ENCODE measurements around the gene TAS1R2.
"Not testable (repeated sequence)": the region's sequence is repeated elsewhere in the genome, so short reads cannot be mapped to it uniquely, and the experiment has no call there.

Gene TAS1R2

GRCh38 chr1:18870957-18871356 is 11.5 kb upstream of the TAS1R2 start:
- H3K36me3 ChIP-seq (ENCODE audit: control insufficient read depth, insufficient read depth, low read length) = peaks cover 2% of the 10 kb centered on the region
- DNase-seq (ENCODE audit: extremely low read depth, insufficient read length) = no peak
- TF ChIP-seq CTCF (IDR thresholded peaks at IDR 0.05; ENCODE audit: insufficient read depth, low read length, poor library complexity, severe bottlenecking) = no peak
- H3K4me3 ChIP-seq (replicated peaks; ENCODE audit: low read depth, low read length) = no peak overlapping the region
- no peaks in the 10 kb centered on the region; the same call in 1 of the 2 replicates for H3K27me3 ChIP-seq (replicated peaks; ENCODE audit: control insufficient read depth, insufficient read depth, low read length)

- not testable (repeated sequence) for H3K36me3 ChIP-seq (ENCODE audit: control insufficient read depth, insufficient read depth, low read length); DNase-seq (ENCODE audit: extremely low read depth, insufficient read length); H3K4me3 ChIP-seq (replicated peaks; ENCODE audit: low read depth, low read length); H3K27me3 ChIP-seq (replicated peaks; ENCODE audit: control insufficient read depth, insufficient read depth, low read length)
Observed at GRCh38 chr1:18870595-18870865, 11.1 kb upstream of the TAS1R2 start.

- peaks cover 2% of the 10 kb centered on the region for H3K36me3 ChIP-seq (ENCODE audit: control insufficient read depth, insufficient read depth, low read length)
- no peaks in the 10 kb centered on the region; the same call in 1 of the 2 replicates for H3K27me3 ChIP-seq (replicated peaks; ENCODE audit: control insufficient read depth, insufficient read depth, low read length)
- no peak overlapping the region for H3K4me3 ChIP-seq (replicated peaks; ENCODE audit: low read depth, low read length)
- no peak for TF ChIP-seq CTCF (IDR thresholded peaks at IDR 0.05; ENCODE audit: insufficient read depth, low read length, poor library complexity, severe bottlenecking)
- DNase-seq (ENCODE audit: extremely low read depth, insufficient read length) = no peak
Observed at GRCh38 chr1:18869847-18870594, 10.6 kb upstream of the TAS1R2 start.

DNA sequence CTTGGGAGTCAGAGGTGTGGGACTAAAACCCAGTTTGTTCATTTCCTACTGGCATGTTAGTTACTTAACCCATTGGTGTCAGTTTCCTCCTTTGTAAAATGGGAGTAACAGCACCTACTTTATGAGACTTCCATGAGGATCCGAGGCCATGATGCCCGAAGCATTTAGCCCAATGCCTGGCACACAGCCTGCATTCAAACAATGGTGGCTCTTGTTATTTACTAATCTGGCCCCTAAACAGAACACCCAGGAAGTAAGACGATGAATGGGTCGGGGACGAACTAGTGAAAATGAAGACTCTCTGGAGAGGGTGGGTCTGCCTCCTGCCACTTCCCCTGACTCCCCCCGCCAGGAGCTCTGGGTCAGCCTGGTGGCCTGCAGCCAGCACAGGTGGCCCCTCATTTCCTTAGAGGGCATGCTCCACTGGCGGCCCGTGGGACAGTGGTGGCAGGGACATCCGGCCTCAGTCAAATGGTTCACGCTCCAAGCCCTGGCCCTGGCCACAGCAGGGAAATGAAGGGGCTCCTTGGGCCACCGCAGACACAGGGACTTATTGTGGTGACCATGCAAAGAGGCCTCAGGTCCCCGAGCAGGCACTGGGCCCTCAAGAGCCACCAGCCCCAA is 9.5 kb upstream of the TAS1R2 start:
- DNase-seq (ENCODE audit: extremely low read depth, insufficient read length) = no peak
- Histone ChIP-seq H3K27me3 (replicated peaks; ENCODE audit: control insufficient read depth, insufficient read depth, low read length) (no peaks in the 10 kb centered on the region; the same call in 1 of the 2 replicates), H3K4me3 (replicated peaks; ENCODE audit: low read depth, low read length) (no peak overlapping the region), H3K36me3 (ENCODE audit: control insufficient read depth, insufficient read depth, low read length) (peaks cover under 1% of the 10 kb centered on the region)
- TF ChIP-seq CTCF (IDR thresholded peaks at IDR 0.05; ENCODE audit: insufficient read depth, low read length, poor library complexity, severe bottlenecking) = no peak

DNA sequence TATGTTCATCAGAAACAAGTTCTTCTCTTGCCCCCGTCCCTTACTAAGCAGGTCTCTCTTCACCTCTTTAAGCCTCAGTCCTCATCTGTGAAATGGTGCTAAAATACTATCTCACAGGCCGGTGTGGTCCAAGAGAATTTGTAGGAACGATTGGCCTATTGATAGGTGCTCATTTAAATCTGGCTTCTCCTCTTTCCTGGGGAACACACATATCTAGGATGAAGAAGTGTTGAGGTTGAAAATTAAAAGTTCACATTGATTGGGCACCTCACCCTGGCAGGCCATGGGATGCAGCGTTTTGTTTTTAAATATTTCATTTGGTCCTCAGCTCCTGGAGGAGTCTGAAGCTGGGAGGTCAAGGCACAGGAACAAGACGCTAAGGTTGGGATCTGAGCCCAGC is 8.9 kb upstream of the TAS1R2 start:
- H3K4me3 ChIP-seq (replicated peaks; ENCODE audit: low read depth, low read length) = no peak overlapping the region
- no peak for TF ChIP-seq CTCF (IDR thresholded peaks at IDR 0.05; ENCODE audit: insufficient read depth, low read length, poor library complexity, severe bottlenecking)
- no peaks in the 10 kb centered on the region; the same call in 1 of the 2 replicates for H3K27me3 ChIP-seq (replicated peaks; ENCODE audit: control insufficient read depth, insufficient read depth, low read length)
- H3K36me3 ChIP-seq (ENCODE audit: control insufficient read depth, insufficient read depth, low read length) = no peaks in the 10 kb centered on the region; the same call in 1 of the 2 replicates
- DNase-seq (ENCODE audit: extremely low read depth, insufficient read length) = no peak

- no peak for TF ChIP-seq CTCF (IDR thresholded peaks at IDR 0.05; ENCODE audit: insufficient read depth, low read length, poor library complexity, severe bottlenecking)
- Histone ChIP-seq H3K27me3 (replicated peaks; ENCODE audit: control insufficient read depth, insufficient read depth, low read length) (no peaks in the 10 kb centered on the region; the same call in 1 of the 2 replicates), H3K36me3 (ENCODE audit: control insufficient read depth, insufficient read depth, low read length) (no peaks in the 10 kb centered on the region), H3K4me3 (replicated peaks; ENCODE audit: low read depth, low read length) (no peak overlapping the region)
- no peak for DNase-seq (ENCODE audit: extremely low read depth, insufficient read length)
Observed at GRCh38 chr1:18866846-18867245, 7.4 kb upstream of the TAS1R2 start.

All from GM06990 (cell line).